Heart right ventricle (tissue), 16 donors: ENCODE data around the gene RPIA. TPM values are rescaled to one million over a fixed set of nuclear protein-coding genes. Genes with fewer than 3 reads are reported as not detected.

Source experiments
- ATAC-seq, 8 donors: fragments of 200-7000 bp; cut with Tn5 transposase; one replicate each; pipeline ENCODE4 v1.9.1; 2020; ENCODE audit warnings: mild to moderate bottlenecking in 8 of 8, moderate library complexity in 8 of 8, moderate number of reproducible peaks in 1 of 8
- DNase-seq, 2 donors: peaks; one replicate each; pipeline ENCODE4 v3.0.0-alpha.2; 2020
- H3K27ac ChIP-seq, 10 donors: fragments of 200-600 bp; sonication (generic) in 2 of 10; one replicate each; pipeline versions ENCODE4 v1.5.0 to v1.8.0; 2020 to 2022; ENCODE audit warnings: mild to moderate bottlenecking in 3 of 10
- H3K27me3 ChIP-seq, 7 donors: fragments of 200-600 bp; one replicate each; pipeline ENCODE4 v1.8.0; 2021 to 2022; ENCODE audit warnings: mild to moderate bottlenecking in 2 of 7
- H3K36me3 ChIP-seq, 9 donors: fragments of 200-600 bp; sonication (generic) in 1 of 9; one replicate each; pipeline versions ENCODE4 v1.5.0 to v1.8.0; 2020 to 2022; ENCODE audit warnings: mild to moderate bottlenecking in 2 of 9
- H3K4me1 ChIP-seq, 9 donors: fragments of 200-600 bp; sonication (generic) in 1 of 9; one replicate each; pipeline versions ENCODE4 v1.5.0 to v1.8.0; 2020 to 2022; ENCODE audit warnings: mild to moderate bottlenecking in 4 of 9
- H3K4me3 ChIP-seq, 10 donors: fragments of 200-600 bp; sonication (generic) in 2 of 10; one replicate each; pipeline versions ENCODE4 v1.5.0 to v1.8.0; 2020 to 2022; ENCODE audit warnings: mild to moderate bottlenecking in 7 of 10, moderate library complexity in 2 of 10
- H3K9me3 ChIP-seq, 11 donors: fragments of 200-600 bp in 10 of 11; sonication (generic) in 2 of 11; one replicate each; pipeline versions ENCODE4 v1.5.0 to v1.8.0; 2013 to 2022; ENCODE audit warnings: mild to moderate bottlenecking in 2 of 11, control low read depth in 1 of 11, moderate library complexity in 1 of 11
- WGBS, 2 donors: extraction: QIAGEN DNeasy Blood & Tissue Kit; methylation state at CpG; one replicate each; pipeline ENCODE4 v1.1.7; 2013; ENCODE audit warnings: inconsistent platforms in 1 of 2; 5-methylcytosine and 5-hydroxymethylcytosine counted together
- intact Hi-C, 10 donors: fragments of 100-400 bp; cut with DNase I; formaldehyde crosslinking; loops; one replicate each; pipeline versions ENCODE4 v1.11.1 to v1.14.2; 2022
- polyA plus RNA-seq, 2 donors: library from polyadenylated mRNA; stranded (reverse); fragments of 200-250 nt; gene quantifications; one replicate each; pipeline ENCODE4 v1.2.3, GENCODE V29; 2013
- total RNA-seq, 10 donors: library from RNA; stranded (reverse); fragmentation: NEBNext Ultra II Directional in 3 of 10; extraction: Animal tissue kit (Norgen Biotek cat#: 25700) in 3 of 10; gene quantifications; one replicate each; pipeline versions ENCODE4 v1.2.1 to v1.2.4, GENCODE V29; 2021 to 2023
- TF ChIP-seq, protein P1 (sequence below), 9 donors: fragments of 200-600 bp; sonication (generic) in 2 of 9; IDR thresholded peaks; one replicate each; pipeline versions ENCODE4 v1.5.0 to v1.8.0; 2021 to 2022; ENCODE audit warnings: antibody characterized with exemption in 9 of 9, mild to moderate bottlenecking in 5 of 9, moderate library complexity in 1 of 9
- donor health status: Arrhythmogenic right ventricular cardiomyopathy.
- donor health status: ischemic (EF 13 %, LVEDD 7.1; RV severe dilation, severe dysfunction).
- donor health status: healthy with polysubstance abuse.
- donor health status: DM: no; HTN: yes; CAD: no.
- donor health status: DM: no; HTN: no; CAD: no.
- donor health status: ischemic (EF 25% LVEDD 6.9; RV normal size, moderate dysfunction).
- donor health status: ischemic (EF 25% LVEDD 5.7; RV mildly dilated, moderate dysfunction).
- donor health status: healthy.
- donor health status: DM: yes; HTN: yes; CAD: no.
- donor health status: Ischemic cardiomyopathy.
- donor health status: ischemic (EF 35%, LVEDD 5.7; RV mildly dilated, moderate dysfunction).
- donor health status: nonischemic (EF 11% LVEDD 7.7; RV severe dilation, severe dysfunction).
- donor health status: DM: yes; HTN: yes; CAD: no.
- donor health status: PGD.
- donor health status: ischemic (EF 29% LVEDD 5.4; RV normal size, mild dysfunction).
- donor health status: nonischemic (EF 23%, LVEDD 6.1; RV moderate dilation, normal function).

RPIA gene
- total and polyA plus RNA-seq, 12 donors = 9.1 to 18.7 (median 13.5) TPM

DNA sequence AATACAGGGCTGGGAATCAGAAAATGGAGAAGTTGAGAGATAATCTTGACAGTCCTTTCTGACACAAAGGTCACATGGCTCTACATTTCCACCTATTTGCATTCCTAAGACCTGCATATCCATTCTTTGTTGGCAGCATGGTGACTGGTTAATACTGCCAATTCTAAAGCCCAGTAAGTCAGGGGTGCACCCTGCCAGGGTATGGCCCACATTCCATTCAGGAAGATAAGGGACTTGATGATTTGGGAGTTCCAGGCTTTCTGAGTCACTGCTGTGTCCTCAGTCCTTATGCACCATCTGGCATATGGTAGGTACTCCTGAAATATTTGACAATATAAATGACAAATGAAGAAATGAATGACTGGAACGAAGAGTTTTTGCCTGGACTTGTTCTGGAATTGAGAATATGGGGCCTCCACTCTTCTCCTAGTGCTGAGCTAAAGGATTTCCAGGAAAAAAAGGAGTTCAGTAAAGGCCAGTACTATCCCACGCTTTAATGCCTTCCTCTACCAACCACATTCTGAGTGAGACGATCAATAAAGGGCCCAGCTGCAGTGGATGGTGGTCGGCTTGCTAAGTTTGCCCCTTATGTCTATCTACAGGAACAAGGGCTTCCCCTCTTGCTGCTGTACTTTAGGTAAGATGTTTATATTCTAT lies 32.5 kb upstream of the RPIA start:
- TF ChIP-seq, protein P1, sequence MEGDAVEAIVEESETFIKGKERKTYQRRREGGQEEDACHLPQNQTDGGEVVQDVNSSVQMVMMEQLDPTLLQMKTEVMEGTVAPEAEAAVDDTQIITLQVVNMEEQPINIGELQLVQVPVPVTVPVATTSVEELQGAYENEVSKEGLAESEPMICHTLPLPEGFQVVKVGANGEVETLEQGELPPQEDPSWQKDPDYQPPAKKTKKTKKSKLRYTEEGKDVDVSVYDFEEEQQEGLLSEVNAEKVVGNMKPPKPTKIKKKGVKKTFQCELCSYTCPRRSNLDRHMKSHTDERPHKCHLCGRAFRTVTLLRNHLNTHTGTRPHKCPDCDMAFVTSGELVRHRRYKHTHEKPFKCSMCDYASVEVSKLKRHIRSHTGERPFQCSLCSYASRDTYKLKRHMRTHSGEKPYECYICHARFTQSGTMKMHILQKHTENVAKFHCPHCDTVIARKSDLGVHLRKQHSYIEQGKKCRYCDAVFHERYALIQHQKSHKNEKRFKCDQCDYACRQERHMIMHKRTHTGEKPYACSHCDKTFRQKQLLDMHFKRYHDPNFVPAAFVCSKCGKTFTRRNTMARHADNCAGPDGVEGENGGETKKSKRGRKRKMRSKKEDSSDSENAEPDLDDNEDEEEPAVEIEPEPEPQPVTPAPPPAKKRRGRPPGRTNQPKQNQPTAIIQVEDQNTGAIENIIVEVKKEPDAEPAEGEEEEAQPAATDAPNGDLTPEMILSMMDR (IDR thresholded peaks at IDR 0.05) = no peak
- peak overlapping the region in 6 of 10 donors; percentile 10 to 36 (median 24) for H3K4me3 ChIP-seq
- DNase-seq (no peak), ATAC-seq (peak; percentile 10 to 90 (median 72))
- no peaks in the 10 kb centered on the region for H3K36me3 ChIP-seq
- H3K27ac ChIP-seq = peak overlapping the region; percentile 34 to 91 (median 78)
- peaks cover 8 to 33% (median 20%) of the 10 kb centered on the region in 9 donors for H3K4me1 ChIP-seq
- no peaks in the 10 kb centered on the region for H3K27me3 ChIP-seq
- intact Hi-C loops = loop anchor here in 1 of 10 donors (2.0 kb wide), 1 partner anchor 30 kb away; no protein-coding TSS in a partner anchor
- 55 to 68% methylated on average over 4 of the region's 4 CpGs for WGBS, 2 donors
- H3K9me3 ChIP-seq = no peaks in the 10 kb centered on the region

DNA sequence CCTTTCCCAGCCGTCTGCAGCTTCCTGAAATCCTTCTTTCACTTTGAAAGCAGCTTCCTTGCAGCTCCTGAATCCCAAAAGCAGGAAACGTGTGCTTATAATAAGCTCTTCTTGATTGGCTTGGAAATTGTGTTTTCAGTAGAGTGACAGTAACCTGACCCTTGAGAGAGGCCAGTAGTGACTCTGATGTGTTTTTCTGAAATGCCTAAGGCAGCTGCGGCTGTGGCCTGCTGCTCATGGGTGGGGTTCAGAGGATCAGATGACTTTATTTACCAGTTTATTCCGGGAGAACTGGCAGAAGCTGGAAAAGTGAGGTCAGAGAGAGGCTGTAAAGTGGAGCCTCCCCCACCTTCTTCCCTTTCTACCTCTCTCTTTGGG lies 31.9 kb upstream of the RPIA start:
- intact Hi-C loops = loop anchor here in 1 of 10 donors (2.0 kb wide), 1 partner anchor 31 kb away; no protein-coding TSS in a partner anchor
- Histone ChIP-seq H3K36me3 (no peaks in the 10 kb centered on the region), H3K27ac (peak overlapping the region; percentile 34 to 91 (median 78)), H3K9me3 (no peaks in the 10 kb centered on the region), H3K27me3 (no peaks in the 10 kb centered on the region), H3K4me3 (peak overlapping the region in 6 of 10 donors; percentile 10 to 36 (median 24)), H3K4me1 (peaks cover 8 to 33% (median 20%) of the 10 kb centered on the region in 9 donors)
- DNase-seq (peak in 1 of 2 donors; percentile 54), ATAC-seq (peak; percentile 72 to 95 (median 90))
- WGBS, 2 donors = 20 to 39% methylated on average over 4 of the region's 4 CpGs
- TF ChIP-seq, protein P1 (IDR thresholded peaks at IDR 0.05) = no peak

- Histone ChIP-seq H3K4me3 (no peak overlapping the region), H3K4me1 (peaks cover 8 to 33% (median 20%) of the 10 kb centered on the region in 9 donors), H3K36me3 (no peaks in the 10 kb centered on the region), H3K9me3 (no peaks in the 10 kb centered on the region), H3K27me3 (no peaks in the 10 kb centered on the region), H3K27ac (peak overlapping the region in 1 of 10 donors; percentile 82)
- ATAC-seq (no peak), DNase-seq (no peak)
- intact Hi-C loops = no loop called here
- TF ChIP-seq, protein P1 (IDR thresholded peaks at IDR 0.05) = no peak
- 97 to 100% methylated on average over 1 of the region's 1 CpG for WGBS, 2 donors
Measured at GRCh38 chr2:88660622-88661021, 30.9 kb upstream of the RPIA start.

GRCh38 chr2:88666576-88666975 lies 24.9 kb upstream of the RPIA start:
- Histone ChIP-seq H3K27ac (no peak overlapping the region), H3K36me3 (no peaks in the 10 kb centered on the region), H3K9me3 (no peaks in the 10 kb centered on the region), H3K27me3 (no peaks in the 10 kb centered on the region), H3K4me3 (no peak overlapping the region), H3K4me1 (peaks cover 0 to 3% (median 0%) of the 10 kb centered on the region in 9 donors)
- ATAC-seq (no peak), DNase-seq (no peak)
- intact Hi-C loops = loop anchor here in 4 of 10 donors (5.0 kb wide), 2 partner anchors 39 to 74 kb away; partner anchors contain the start of gene EIF2AK3 (in 3 of the 4)
- TF ChIP-seq, protein P1 (IDR thresholded peaks at IDR 0.05) = no peak
- WGBS, 2 donors = 86 to 91% methylated on average over 4 of the region's 4 CpGs
